GM12878 (cell line): ENCODE measurements around the gene IMMP2L. TPM values are rescaled to one million over a fixed set of nuclear protein-coding genes. Genes with fewer than 3 reads are reported as not detected.

Source experiments
- ATAC-seq: fragments of 200-7000 bp; cut with Tn5 transposase; 3 replicates; pipeline ENCODE4 v1.9.1; 2020; ENCODE audit warnings: mild to moderate bottlenecking, moderate library complexity
- BruUV-seq: library from RNA; stranded (reverse); fragments of 400-500 nt; replicated peaks from 2 replicates; lab custom pipeline; 2021; lab: Mats Ljungman, UMichigan
- CTCF ChIA-PET: fragments of 300-600 bp; sonication (Branson Sonifier 250); formaldehyde crosslinking; extraction: SDS; loops from one replicate; lab custom pipeline; 2021; ENCODE audit warnings: inconsistent platforms; lab: Yijun Ruan, JAX
- POLR2A ChIA-PET: fragments of 350-600 bp; formaldehyde crosslinking; extraction: SDS; loops from one replicate; lab custom pipeline; 2021; ENCODE audit warnings: inconsistent platforms; lab: Charles Lee
- RAD21 ChIA-PET: fragments of 300-600 bp; sonication (Branson Sonifier 250); formaldehyde crosslinking; loops from one replicate; lab custom pipeline; 2023; ENCODE audit warnings: antibody characterized with exemption; ENCODE audit not compliant: unreplicated experiment; lab: Charles Lee
- SMC1A ChIA-PET: fragments of 300-600 bp; sonication (Branson Sonifier 250); formaldehyde crosslinking; loops from one replicate; lab custom pipeline; 2023; ENCODE audit not compliant: unreplicated experiment, uncharacterized antibody; lab: Charles Lee
- DNase-seq: peaks from one replicate; pipeline ENCODE4 v3.0.0-alpha.2; 2011; ENCODE audit warnings: low read depth, low spot score
- FAIRE-seq: peaks from 3 replicates; lab custom pipeline; 2011; peaks lifted over from hg19 to GRCh38; lab: Jason Lieb, UNC
- H2AFZ ChIP-seq: 2 replicates; pipeline ENCODE4 v1.6.0; 2011; ENCODE audit warnings: low read depth, low read length, control low read depth; ENCODE audit not compliant: control insufficient read depth
- H3K27ac ChIP-seq: 2 replicates; pipeline ENCODE4 v1.5.1; 2011; ENCODE audit warnings: control low read depth; ENCODE audit not compliant: control insufficient read depth, insufficient read depth
- H3K27me3 ChIP-seq, 2 experiments: replicated peaks in 1 of 2; 2 replicates each; pipeline versions ENCODE4 v1.6.0 to v1.6.1; 2011; ENCODE audit warnings: low read length in 1 of 2; ENCODE audit not compliant: control insufficient read depth in 2 of 2, insufficient read depth in 2 of 2
- H3K36me3 ChIP-seq, 2 experiments: 2 replicates each; pipeline ENCODE4 v1.5.1; 2011; ENCODE audit warnings: low read length in 1 of 2; ENCODE audit not compliant: control insufficient read depth in 2 of 2, insufficient read depth in 2 of 2
- H3K4me1 ChIP-seq: 2 replicates; pipeline ENCODE4 v1.6.1; 2011; ENCODE audit warnings: mild to moderate bottlenecking, low read length, moderate library complexity, mixed read lengths; ENCODE audit not compliant: control insufficient read depth, insufficient read depth
- H3K4me2 ChIP-seq: 2 replicates; pipeline ENCODE4 v1.6.0; 2011; ENCODE audit warnings: control low read depth; ENCODE audit not compliant: control insufficient read depth, insufficient read depth
- H3K4me3 ChIP-seq: fragments of 200-600 bp; sonication (generic); 2 replicates; pipeline ENCODE4 v1.5.1; 2016
- H3K79me2 ChIP-seq: 2 replicates; pipeline ENCODE4 v1.6.0; 2011; ENCODE audit warnings: low read length; ENCODE audit not compliant: control insufficient read depth, insufficient read depth
- H3K9ac ChIP-seq: 2 replicates; pipeline ENCODE4 v1.8.0; 2011; ENCODE audit warnings: low read length, control low read depth, mixed read lengths; ENCODE audit not compliant: control insufficient read depth, insufficient read depth
- H3K9me3 ChIP-seq: replicated peaks from 3 replicates; pipeline ENCODE4 v1.5.1; 2011; ENCODE audit warnings: mild to moderate bottlenecking, low read length; ENCODE audit not compliant: control insufficient read depth, insufficient read depth
- H4K20me1 ChIP-seq: 2 replicates; pipeline ENCODE4 v1.6.0; 2011; ENCODE audit not compliant: control insufficient read depth, insufficient read depth
- BACH1 ChIP-seq: fragments of 450-650 bp; IDR thresholded peaks from 2 replicates; pipeline ENCODE4 v1.6.1; 2017; ENCODE audit warnings: mild to moderate bottlenecking, borderline replicate concordance
- E4F1 ChIP-seq: fragments of 450-650 bp; IDR thresholded peaks from 2 replicates; pipeline ENCODE4 v1.6.1; 2018; ENCODE audit warnings: borderline replicate concordance, mild to moderate bottlenecking; ENCODE audit not compliant: partially characterized antibody
- ETV6 ChIP-seq, 2 experiments: fragments of 450-650 bp in 1 of 2; IDR thresholded peaks in 1 of 2; conservative IDR thresholded peaks in 1 of 2; 2 replicates each; pipeline ENCODE4 v1.6.1; 2014; ENCODE audit warnings: antibody characterized with exemption in 1 of 2, borderline replicate concordance in 1 of 2, low read depth in 1 of 2, mild to moderate bottlenecking in 1 of 2, moderate library complexity in 1 of 2
- FOS ChIP-seq: IDR thresholded peaks from 3 replicates; pipeline ENCODE4 v1.6.1; 2011; ENCODE audit warnings: borderline replicate concordance; ENCODE audit not compliant: insufficient read length; ENCODE audit errors: extremely low read depth
- FOXM1 ChIP-seq: IDR thresholded peaks from 2 replicates; pipeline ENCODE4 v1.6.1; 2012; ENCODE audit warnings: low read depth, mild to moderate bottlenecking, inconsistent platforms, low read length, moderate library complexity
- PKNOX1 ChIP-seq: fragments of 450-650 bp; IDR thresholded peaks from 2 replicates; pipeline ENCODE4 v1.6.1; 2016; ENCODE audit warnings: mild to moderate bottlenecking
- POLR2A ChIP-seq: IDR thresholded peaks from 2 replicates; pipeline ENCODE4 v1.6.1; 2011; ENCODE audit warnings: low read depth, mild to moderate bottlenecking, low read length
- POU2F2 ChIP-seq: IDR thresholded peaks from 3 replicates; pipeline ENCODE4 v1.6.1; 2011; ENCODE audit warnings: low read depth, mild to moderate bottlenecking, low read length, borderline replicate concordance
- SIN3A ChIP-seq: IDR thresholded peaks from 2 replicates; pipeline ENCODE4 v1.6.1; 2012; ENCODE audit warnings: low read depth, low read length, improper control_type of control experiment
- SRF ChIP-seq, 2 experiments: IDR thresholded peaks; 2 replicates each; pipeline ENCODE4 v1.6.1; 2011; ENCODE audit warnings: low read depth in 2 of 2, low read length in 2 of 2, mild to moderate bottlenecking in 1 of 2, moderate library complexity in 1 of 2
- USF2 ChIP-seq: IDR thresholded peaks from 2 replicates; pipeline ENCODE4 v1.6.1; 2011; ENCODE audit warnings: low read depth, low read length, improper control_type of control experiment, borderline replicate concordance
- ZNF24 ChIP-seq: fragments of 450-650 bp; IDR thresholded peaks from 2 replicates; pipeline ENCODE4 v1.6.1; 2017; ENCODE audit warnings: antibody characterized with exemption, mild to moderate bottlenecking
- ZSCAN29 ChIP-seq: fragments of 450-650 bp; IDR thresholded peaks from 2 replicates; pipeline ENCODE4 v1.6.1; 2017; ENCODE audit warnings: mild to moderate bottlenecking, moderate library complexity
- WGBS: methylation state at CpG from one replicate; pipeline ENCODE4 v1.1.6; 2016; ENCODE audit warnings: low lambda C conversion rate; ENCODE audit not compliant: insufficient replicate concordance, insufficient coverage; ENCODE audit errors: missing lambda C conversion rate; 5-methylcytosine and 5-hydroxymethylcytosine counted together
- in situ Hi-C: fragments of 300-500 bp; cut with MboI; formaldehyde crosslinking; loops from 9 replicates; pipeline ENCODE4 v1.14.3; 2018; ENCODE audit warnings: mixed read lengths
- intact Hi-C: fragments of 100-400 bp; cut with micrococcal nuclease; formaldehyde crosslinking; loops from one replicate; pipeline ENCODE4 v1.14.2; 2022; ENCODE audit not compliant: unreplicated experiment
- polyA plus RNA-seq, 11 experiments: library from polyadenylated mRNA; depleted of rRNA in 4 of 11; unstranded in 6 of 11; stranded (reverse) in 5 of 11; fragments of >200 nt; fragmentation: Nextera tagmentation in 4 of 11; fragmentation: Illumina TruSeq in 1 of 11; extraction: Ambion mirVana in 4 of 11; extraction: Trizol in 1 of 11; gene quantifications; 1 replicate in 1 of 11; 2 replicates in 10 of 11; pipeline versions ENCODE4 v1.2.1 to v1.2.3, GENCODE V29; 2011 to 2016; ENCODE audit warnings: inconsistent platforms in 2 of 11, missing spikeins in 2 of 11, low read depth in 1 of 11
- total RNA-seq, 4 experiments: library from RNA; depleted of rRNA in 3 of 4; stranded (reverse); fragments of >200 nt in 3 of 4; fragmentation: Illumina TruSeq in 1 of 4; extraction: Trizol in 1 of 4; gene quantifications; 2 replicates each; pipeline versions ENCODE4 v1.2.1 to v1.2.3, GENCODE V29; 2013 to 2021

Gene IMMP2L
- total and polyA plus RNA-seq, 10 of the 15 experiments (the other 5 are each of a cell fraction or from before 2014, with no cell fraction given), result 12.6 to 46.3 (median 19.6) TPM

DNA sequence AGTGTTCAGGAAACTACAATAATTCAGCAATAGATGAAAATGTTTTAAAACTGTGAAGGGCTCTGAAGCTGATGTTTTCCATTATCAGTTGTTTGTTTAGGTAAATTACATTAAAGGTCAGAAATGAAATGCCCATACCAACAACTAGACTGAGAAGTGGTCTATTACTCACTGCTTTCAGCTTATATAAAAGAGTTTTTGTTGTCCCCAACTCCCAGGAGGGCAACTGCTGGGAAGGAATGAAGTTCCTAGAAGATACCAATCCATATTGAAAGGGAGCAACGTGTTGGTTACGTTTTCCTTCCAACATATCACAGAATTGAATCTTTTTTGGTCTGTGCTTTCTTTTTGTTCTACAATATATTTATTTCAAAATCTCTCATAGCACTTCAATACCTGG is 802.0 kb downstream of the IMMP2L start:
- in situ Hi-C loops, result no loop called here
- POLR2A ChIA-PET, result no interaction called here
- RAD21 ChIA-PET, result no interaction called here
- H3K4me2 ChIP-seq, result no peak overlapping the region
- no peak for TF ChIP-seq FOXM1
- no peak for TF ChIP-seq USF2
- ATAC-seq (no peak), FAIRE-seq (no peak), DNase-seq (no peak)
- intact Hi-C loops, result no loop called here
- no peak overlapping the region for H2AFZ ChIP-seq
- SMC1A ChIA-PET, result interaction anchor here (1.6 kb wide), 1 partner anchor 9 kb away, joined by 5 read pairs; no protein-coding TSS in a partner anchor
- 4% methylated on average over 2 of the region's 2 CpGs for WGBS
- H3K27ac ChIP-seq, result no peak overlapping the region
- H3K79me2 ChIP-seq, result no peaks in the 10 kb centered on the region
- no peaks in the 10 kb centered on the region for H4K20me1 ChIP-seq
- no peaks in the 10 kb centered on the region for H3K4me1 ChIP-seq
- no peaks in the 10 kb centered on the region for H3K9me3 ChIP-seq
- H3K36me3 ChIP-seq, result no peaks in the 10 kb centered on the region
- no peak overlapping the region for H3K4me3 ChIP-seq
- no TSS peak for BruUV-seq
- H3K9ac ChIP-seq, result no peak overlapping the region
- no peaks in the 10 kb centered on the region for H3K27me3 ChIP-seq
- CTCF ChIA-PET, result interaction anchor here (1.4 kb wide), 1 partner anchor 17 kb away, joined by 3 read pairs; no protein-coding TSS in a partner anchor

DNA sequence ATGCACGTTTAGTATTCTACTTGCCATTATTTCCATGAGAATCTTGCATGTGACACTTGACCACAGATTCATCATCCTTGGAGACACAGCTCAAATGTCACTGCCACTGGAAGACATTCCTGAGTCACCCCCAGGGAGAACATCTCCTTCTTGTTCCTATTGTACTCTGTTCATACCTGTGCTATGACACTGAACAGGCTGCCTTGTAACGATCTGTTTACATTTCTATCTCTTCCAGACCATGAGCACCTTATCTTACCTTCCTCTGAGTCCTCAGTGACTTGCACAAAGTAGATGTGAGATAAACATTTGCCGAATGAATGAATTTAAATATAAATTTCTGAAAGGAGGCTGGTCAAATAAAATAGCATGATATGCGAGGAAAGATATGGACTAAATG is 803.2 kb downstream of the IMMP2L start:
- ATAC-seq (no peak), FAIRE-seq (no peak), DNase-seq (no peak)
- Histone ChIP-seq H3K36me3 (no peaks in the 10 kb centered on the region), H3K27ac (no peak overlapping the region), H3K9ac (no peak overlapping the region), H3K4me3 (no peak overlapping the region), H3K9me3 (no peaks in the 10 kb centered on the region), H3K79me2 (no peaks in the 10 kb centered on the region), H3K27me3 (no peaks in the 10 kb centered on the region), H3K4me1 (no peaks in the 10 kb centered on the region), H2AFZ (no peak overlapping the region), H4K20me1 (no peaks in the 10 kb centered on the region), H3K4me2 (no peak overlapping the region)
- ChIA-PET CTCF (no interaction called here), SMC1A (interaction anchor here (1.6 kb wide), 1 partner anchor 10 kb away, joined by 5 read pairs; no protein-coding TSS in a partner anchor), POLR2A (no interaction called here), RAD21 (no interaction called here)
- in situ Hi-C loops (no loop called here), intact Hi-C loops (no loop called here)
- WGBS, result 21% methylated on average over 4 of the region's 4 CpGs
- BruUV-seq, result no TSS peak
- TF ChIP-seq ETV6 (conservative IDR thresholded peaks at IDR 0.05 in 1 of 2, IDR thresholded peaks at IDR 0.05 in 1 of 2; ENCODE audit: borderline replicate concordance in 1 of 2, low read depth in 1 of 2) (no peak), SIN3A (no peak), E4F1 (no peak), POLR2A (no peak), ZSCAN29 (no peak), FOS (no peak), POU2F2 (no peak), BACH1 (no peak), PKNOX1 (no peak), SRF (IDR thresholded peaks at IDR 0.05; ENCODE audit: low read depth in 2 of 2, low read length in 2 of 2) (no peak), ZNF24 (no peak)
